Gastrocnemius medialis (tissue), 4 donors: ENCODE data around the gene SLC27A6. TPM values are rescaled to one million over a fixed set of nuclear protein-coding genes. Genes with fewer than 3 reads are reported as not detected.

Source experiments
- ATAC-seq, 2 donors: fragments of 150-250 bp; one replicate each; pipeline ENCODE4 v1.9.1; 2016
- DNase-seq, 2 donors: peaks; one replicate each; pipeline ENCODE4 v3.0.0-alpha.2; 2019
- H3K27ac ChIP-seq, 4 donors: fragments of 200-600 bp; sonication (generic); 1 replicate in 1 of 4; 2 replicates in 3 of 4; pipeline ENCODE4 v1.5.1; 2016 to 2018; ENCODE audit warnings: mild to moderate bottlenecking in 2 of 4, moderate library complexity in 1 of 4
- H3K27me3 ChIP-seq, 3 donors: fragments of 200-600 bp; sonication (generic) in 2 of 3; 1 replicate in 1 of 3; 2 replicates in 2 of 3; pipeline versions ENCODE4 v1.5.1 to v1.6.0; 2016 to 2019; ENCODE audit warnings: mild to moderate bottlenecking in 1 of 3, moderate library complexity in 1 of 3
- H3K36me3 ChIP-seq, 2 donors: fragments of 200-600 bp; sonication (generic) in 1 of 2; one replicate each; pipeline ENCODE4 v1.5.1; 2017 to 2018
- H3K4me1 ChIP-seq, 2 donors: fragments of 200-600 bp; sonication (generic) in 1 of 2; one replicate each; pipeline ENCODE4 v1.5.1; 2016 to 2017; ENCODE audit warnings: mild to moderate bottlenecking in 2 of 2
- H3K4me3 ChIP-seq, 4 donors: fragments of 200-600 bp; sonication (generic) in 3 of 4; 1 replicate in 1 of 4; 2 replicates in 3 of 4; pipeline ENCODE4 v1.5.1; 2016 to 2019; ENCODE audit warnings: mild to moderate bottlenecking in 2 of 4
- H3K9me3 ChIP-seq, 3 donors: fragments of 200-600 bp; sonication (generic) in 2 of 3; 1 replicate in 1 of 3; 2 replicates in 2 of 3; pipeline ENCODE4 v1.5.1; 2016 to 2019
- POLR2A ChIP-seq, 2 donors: fragments of 450-650 bp; IDR thresholded peaks; one replicate each; pipeline ENCODE4 v1.6.1; 2017; ENCODE audit warnings: antibody characterized with exemption in 2 of 2, mild to moderate bottlenecking in 2 of 2, moderate library complexity in 2 of 2
- in situ Hi-C, 4 donors: fragments of 200-750 bp; cut with MboI; loops; one replicate each; pipeline versions ENCODE4 v1.15.0 to v1.8.0; 2017; ENCODE audit warnings: low sequenced_read_pairs in 4 of 4
- intact Hi-C: fragments of 100-400 bp; cut with DNase I; formaldehyde crosslinking; loops from one replicate; pipeline ENCODE4 v1.15.1; 2023; ENCODE audit warnings: low total_unique reads
- total RNA-seq, 4 donors: library from RNA; depleted of rRNA; stranded (reverse); fragments of >200 nt; gene quantifications; one replicate each; pipeline versions ENCODE4 v1.1.0 to v1.2.3, GENCODE V29; 2016
- TF ChIP-seq, protein P1 (sequence below), 5 experiments: fragments of 450-650 bp in 3 of 5; fragments of 200-600 bp in 2 of 5; sonication (generic) in 2 of 5; IDR thresholded peaks in 4 of 5; conservative IDR thresholded peaks in 1 of 5; 1 replicate in 4 of 5; 2 replicates in 1 of 5; pipeline ENCODE4 v1.5.1; 2016 to 2019; ENCODE audit warnings: antibody characterized with exemption in 5 of 5, mild to moderate bottlenecking in 3 of 5, moderate library complexity in 3 of 5

The SLC27A6 gene
- total RNA-seq, 4 donors from 2014 or later = 0.29 to 2.0 TPM; not detected in 2

DNA sequence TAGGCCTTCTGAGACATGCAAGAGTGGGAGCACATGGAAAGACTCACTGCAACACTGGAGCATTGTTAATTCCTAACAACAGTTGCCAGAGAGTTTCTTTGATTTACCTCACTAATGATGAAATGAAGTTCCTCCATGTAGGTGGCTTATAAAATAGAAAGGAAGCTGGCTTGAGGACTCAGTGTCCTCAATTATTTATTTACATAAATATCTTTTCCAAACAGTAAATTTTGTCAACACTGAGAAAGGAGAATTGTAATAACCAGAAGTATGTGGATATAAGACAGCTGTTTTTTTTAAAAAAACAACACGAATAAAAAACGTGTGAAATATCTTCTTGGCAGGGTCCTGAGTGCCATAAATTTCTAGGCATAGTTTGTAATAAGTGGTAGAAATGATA is 9.1 kb upstream of the SLC27A6 start:
- no peak for ATAC-seq
- DNase-seq = no peak
- Histone ChIP-seq H3K9me3 (no peaks in the 10 kb centered on the region), H3K27ac (no peak overlapping the region), H3K4me3 (no peak overlapping the region), H3K27me3 (no peaks in the 10 kb centered on the region), H3K36me3 (no peaks in the 10 kb centered on the region), H3K4me1 (no peaks in the 10 kb centered on the region)
- in situ Hi-C loops (no loop called here), intact Hi-C loops (no loop called here)
- TF ChIP-seq POLR2A (IDR thresholded peaks at IDR 0.05) = no peak
- TF ChIP-seq, protein P1, sequence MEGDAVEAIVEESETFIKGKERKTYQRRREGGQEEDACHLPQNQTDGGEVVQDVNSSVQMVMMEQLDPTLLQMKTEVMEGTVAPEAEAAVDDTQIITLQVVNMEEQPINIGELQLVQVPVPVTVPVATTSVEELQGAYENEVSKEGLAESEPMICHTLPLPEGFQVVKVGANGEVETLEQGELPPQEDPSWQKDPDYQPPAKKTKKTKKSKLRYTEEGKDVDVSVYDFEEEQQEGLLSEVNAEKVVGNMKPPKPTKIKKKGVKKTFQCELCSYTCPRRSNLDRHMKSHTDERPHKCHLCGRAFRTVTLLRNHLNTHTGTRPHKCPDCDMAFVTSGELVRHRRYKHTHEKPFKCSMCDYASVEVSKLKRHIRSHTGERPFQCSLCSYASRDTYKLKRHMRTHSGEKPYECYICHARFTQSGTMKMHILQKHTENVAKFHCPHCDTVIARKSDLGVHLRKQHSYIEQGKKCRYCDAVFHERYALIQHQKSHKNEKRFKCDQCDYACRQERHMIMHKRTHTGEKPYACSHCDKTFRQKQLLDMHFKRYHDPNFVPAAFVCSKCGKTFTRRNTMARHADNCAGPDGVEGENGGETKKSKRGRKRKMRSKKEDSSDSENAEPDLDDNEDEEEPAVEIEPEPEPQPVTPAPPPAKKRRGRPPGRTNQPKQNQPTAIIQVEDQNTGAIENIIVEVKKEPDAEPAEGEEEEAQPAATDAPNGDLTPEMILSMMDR (IDR thresholded peaks at IDR 0.05 in 4 of 5, conservative IDR thresholded peaks at IDR 0.05 in 1 of 5) = no peak

DNA sequence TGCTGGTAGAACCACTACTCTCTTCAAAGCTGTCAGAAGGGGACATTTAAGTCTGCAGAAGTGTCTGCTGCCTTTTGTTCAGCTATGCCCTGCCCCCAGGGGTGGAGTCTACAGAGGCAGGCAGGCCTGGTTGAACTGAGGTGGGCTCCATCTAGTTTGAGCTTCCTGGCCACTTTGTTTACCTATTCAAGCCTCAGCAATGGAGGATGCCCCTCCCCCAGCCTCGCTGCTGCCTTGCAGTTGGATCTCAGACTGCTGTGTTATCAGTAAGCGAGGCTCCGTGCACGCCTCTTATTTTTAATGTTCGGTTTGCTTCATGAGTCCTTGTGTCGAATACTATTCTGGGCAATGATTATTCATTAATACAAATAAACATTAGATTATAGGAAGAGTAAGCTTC is 3.1 kb upstream of the SLC27A6 start:
- intact Hi-C loops = no loop called here
- DNase-seq = no peak

DNA sequence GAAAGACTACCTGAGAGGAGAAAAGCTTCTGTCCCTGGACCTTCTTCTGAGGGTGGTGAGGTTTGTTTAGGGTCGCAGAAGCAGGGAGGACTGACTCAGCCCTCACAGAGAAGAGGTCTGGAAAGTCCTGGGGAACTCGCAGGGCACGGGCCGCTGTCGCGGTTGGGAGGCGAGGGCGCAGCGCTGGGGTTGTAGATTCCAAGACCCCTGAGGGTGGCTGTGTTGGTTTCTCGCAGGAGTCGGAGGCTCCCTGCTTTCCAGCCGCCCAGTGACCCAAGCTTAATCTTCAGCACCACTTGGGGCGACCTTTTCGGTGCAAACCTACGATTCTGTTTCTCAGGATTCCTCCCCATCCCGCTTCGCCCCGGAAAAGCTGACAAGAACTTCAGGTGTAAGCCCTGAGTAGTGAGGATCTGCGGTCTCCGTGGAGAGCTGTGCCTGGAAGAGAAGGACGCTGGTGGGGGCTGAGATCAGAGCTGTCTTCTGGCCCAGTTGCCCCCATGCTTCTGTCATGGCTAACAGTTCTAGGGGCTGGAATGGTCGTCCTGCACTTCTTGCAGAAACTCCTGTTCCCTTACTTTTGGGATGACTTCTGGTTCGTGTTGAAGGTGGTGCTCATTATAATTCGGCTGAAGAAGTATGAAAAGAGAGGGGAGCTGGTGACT is 482 bp downstream of the SLC27A6 start:
- H3K36me3 ChIP-seq = no peaks in the 10 kb centered on the region
- in situ Hi-C loops = no loop called here
- DNase-seq = no peak
- intact Hi-C loops = no loop called here
- peak overlapping the region; percentile 4 to 44 (median 28) for H3K4me3 ChIP-seq
- no peaks in the 10 kb centered on the region for H3K4me1 ChIP-seq
- no peaks in the 10 kb centered on the region for H3K9me3 ChIP-seq
- no peak overlapping the region for H3K27ac ChIP-seq
- TF ChIP-seq, protein P1 (IDR thresholded peaks at IDR 0.05 in 4 of 5, conservative IDR thresholded peaks at IDR 0.05 in 1 of 5) = no peak
- TF ChIP-seq POLR2A (IDR thresholded peaks at IDR 0.05) = no peak
- peaks cover 0 to 17% (median 10%) of the 10 kb centered on the region in 3 donors for H3K27me3 ChIP-seq
- ATAC-seq = no peak

More for the DNA sequence above, 3.1 kb upstream of the SLC27A6 start:
- Histone ChIP-seq H3K4me3 (no peak overlapping the region), H3K36me3 (no peaks in the 10 kb centered on the region), H3K4me1 (no peaks in the 10 kb centered on the region), H3K27ac (no peak overlapping the region), H3K9me3 (no peaks in the 10 kb centered on the region), H3K27me3 (peaks cover 0 to 17% (median 10%) of the 10 kb centered on the region in 3 donors)
- TF ChIP-seq, protein P1 (IDR thresholded peaks at IDR 0.05 in 4 of 5, conservative IDR thresholded peaks at IDR 0.05 in 1 of 5) = no peak
- no peak for TF ChIP-seq POLR2A (IDR thresholded peaks at IDR 0.05)
- in situ Hi-C loops = no loop called here
- ATAC-seq = no peak

DNA sequence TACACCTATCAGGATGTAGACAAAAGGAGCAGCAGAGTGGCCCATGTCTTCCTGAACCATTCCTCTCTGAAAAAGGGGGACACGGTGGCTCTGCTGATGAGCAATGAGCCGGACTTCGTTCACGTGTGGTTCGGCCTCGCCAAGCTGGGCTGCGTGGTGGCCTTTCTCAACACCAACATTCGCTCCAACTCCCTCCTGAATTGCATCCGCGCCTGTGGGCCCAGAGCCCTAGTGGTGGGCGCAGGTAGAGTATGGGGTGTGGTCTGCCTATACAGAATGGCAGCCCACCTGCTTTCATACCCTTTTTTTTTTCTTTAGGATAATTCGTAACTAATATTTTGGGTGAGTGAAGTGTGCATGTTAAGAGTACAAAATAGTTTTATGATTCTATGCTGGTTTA is 1.1 kb downstream of the SLC27A6 start:
- no peak overlapping the region for H3K27ac ChIP-seq
- H3K9me3 ChIP-seq = no peaks in the 10 kb centered on the region
- H3K27me3 ChIP-seq = peaks cover 0 to 17% (median 10%) of the 10 kb centered on the region in 3 donors
- no peak overlapping the region for H3K4me3 ChIP-seq
- TF ChIP-seq POLR2A (IDR thresholded peaks at IDR 0.05) = no peak
- TF ChIP-seq, protein P1 (IDR thresholded peaks at IDR 0.05 in 4 of 5, conservative IDR thresholded peaks at IDR 0.05 in 1 of 5) = no peak
- H3K4me1 ChIP-seq = no peaks in the 10 kb centered on the region
- intact Hi-C loops (no loop called here), in situ Hi-C loops (no loop called here)
- ATAC-seq = no peak
- no peaks in the 10 kb centered on the region for H3K36me3 ChIP-seq
- no peak for DNase-seq

DNA sequence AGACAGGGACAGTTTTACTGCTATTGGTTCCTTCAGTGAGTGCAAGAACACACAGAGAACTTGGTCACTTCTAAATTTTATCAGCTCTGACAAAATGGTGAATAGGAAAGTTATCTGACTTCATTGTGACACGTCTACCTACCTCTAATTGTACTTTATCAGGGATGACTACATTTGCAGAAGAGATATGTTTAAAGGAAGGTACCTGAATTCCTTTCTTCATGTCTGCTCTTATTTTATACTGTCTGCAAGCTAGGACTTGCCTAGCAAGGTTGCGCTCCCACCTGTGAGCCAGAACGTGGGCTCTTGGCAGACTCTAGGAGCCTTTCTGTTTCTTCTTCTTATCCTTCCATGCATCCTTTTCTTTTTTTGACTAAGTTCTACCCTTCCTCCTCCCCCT is 1.6 kb downstream of the SLC27A6 start:
- Histone ChIP-seq H3K4me1 (no peaks in the 10 kb centered on the region), H3K4me3 (no peak overlapping the region), H3K27ac (no peak overlapping the region), H3K27me3 (peaks cover 0 to 17% (median 10%) of the 10 kb centered on the region in 3 donors), H3K36me3 (no peaks in the 10 kb centered on the region), H3K9me3 (no peaks in the 10 kb centered on the region)
- intact Hi-C loops = no loop called here
- TF ChIP-seq POLR2A (IDR thresholded peaks at IDR 0.05) = no peak
- TF ChIP-seq, protein P1 (IDR thresholded peaks at IDR 0.05 in 4 of 5, conservative IDR thresholded peaks at IDR 0.05 in 1 of 5) = no peak
- DNase-seq (no peak), ATAC-seq (no peak)
- in situ Hi-C loops = no loop called here
